ENCODE measurements around the gene WDR38. TPM values are rescaled to one million over a fixed set of nuclear protein-coding genes. Genes with fewer than 3 reads are reported as not detected.

WDR38 gene
- not detected for total RNA-seq

DNA sequence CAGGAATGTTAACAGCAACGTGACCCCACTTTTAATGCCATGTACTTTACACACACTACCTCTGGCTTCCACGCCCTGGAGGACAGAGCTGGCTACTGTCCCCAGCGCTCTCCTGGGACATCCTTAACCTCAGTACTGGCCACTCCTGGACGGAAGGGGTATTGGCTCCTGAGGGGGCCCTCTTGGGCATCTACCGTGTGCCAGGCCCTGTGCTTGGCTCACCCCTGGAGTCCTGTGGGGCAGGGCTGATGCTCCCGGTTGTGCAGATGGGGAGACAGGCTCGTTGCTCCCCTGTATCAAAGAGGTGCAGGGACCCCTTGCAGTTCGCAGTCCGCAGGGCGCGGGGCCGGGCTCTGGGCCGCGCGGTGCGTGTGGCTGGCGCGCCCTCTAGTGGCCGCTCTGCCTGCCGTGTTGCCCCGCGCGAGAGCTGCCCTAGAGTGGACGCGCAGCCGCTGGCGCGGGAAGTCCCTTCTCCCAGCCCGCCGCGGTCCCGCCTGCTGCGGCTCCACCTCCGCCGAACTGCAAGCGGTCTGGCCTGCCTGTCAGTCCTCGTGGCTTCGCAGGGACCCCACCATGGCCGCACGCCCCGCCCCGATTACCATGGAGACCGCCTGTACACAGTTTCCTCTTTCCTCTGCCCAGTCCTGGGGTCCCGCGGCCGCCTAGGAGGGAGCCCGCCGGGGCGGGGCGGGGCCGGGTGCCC, at the start of gene WDR38:
TSS of gene WDR38 (plus strand) at position 632 of the 703 bp plus-strand sequence. CDS start 72 bp downstream, outside the sequence.
- no peak for DNase-seq (ENCODE audit: low spot score)

DNA sequence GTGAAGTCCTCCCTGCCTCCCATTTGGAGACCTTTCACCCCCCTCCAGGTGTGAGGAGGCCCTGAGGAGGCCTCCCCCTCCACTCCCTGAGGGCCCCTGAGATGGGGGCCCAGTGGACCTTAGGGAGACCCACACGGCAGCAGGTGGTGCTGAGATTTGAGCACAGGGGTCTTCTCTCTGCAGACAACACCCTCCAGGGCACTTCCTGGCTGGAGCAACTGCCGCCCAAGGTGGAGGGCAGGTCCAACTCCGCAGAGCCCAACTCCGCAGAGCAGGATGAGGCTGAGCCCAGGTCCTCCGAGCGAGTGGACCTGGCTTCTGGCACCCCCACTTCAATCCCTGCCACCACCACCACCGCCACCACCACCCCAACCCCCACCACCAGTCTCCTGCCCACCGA, 49.3 kb upstream of the WDR38 start:
- no peak for DNase-seq (ENCODE audit: low spot score)

GRCh38 chr9:124805186-124805585, 48.1 kb upstream of the WDR38 start:
- DNase-seq (ENCODE audit: low spot score) = no peak

- no peak for DNase-seq (ENCODE audit: low spot score)
Measured at GRCh38 chr9:124808246-124808956, 44.9 kb upstream of the WDR38 start.

DNA sequence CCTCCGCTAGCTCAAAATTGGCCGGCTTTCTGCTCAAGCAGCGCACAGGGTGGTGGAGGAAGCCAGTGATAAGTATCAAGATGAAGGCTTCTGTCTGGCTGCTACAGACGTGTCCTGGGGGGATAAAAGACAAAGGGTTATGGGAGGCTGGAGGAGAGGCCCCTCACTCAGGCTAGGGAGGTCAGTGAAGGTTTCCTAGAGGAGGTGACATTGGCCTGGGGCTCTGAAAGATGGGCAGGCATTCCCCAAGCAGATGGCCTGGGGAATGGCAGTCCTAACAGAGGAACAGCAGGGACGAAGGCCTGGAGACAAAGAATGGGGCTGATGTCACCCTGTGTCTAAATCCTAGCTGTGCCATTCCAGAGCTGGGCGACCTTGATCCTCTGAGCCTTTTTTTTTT, 44.0 kb upstream of the WDR38 start:
- DNase-seq (ENCODE audit: low spot score) = no peak

- no peak for DNase-seq (ENCODE audit: low spot score)
Measured at GRCh38 chr9:124809741-124810500, 43.3 kb upstream of the WDR38 start.

- peak; percentile 66 for DNase-seq (ENCODE audit: low spot score)
Measured at GRCh38 chr9:124810663-124811355, 42.5 kb upstream of the WDR38 start.

DNA sequence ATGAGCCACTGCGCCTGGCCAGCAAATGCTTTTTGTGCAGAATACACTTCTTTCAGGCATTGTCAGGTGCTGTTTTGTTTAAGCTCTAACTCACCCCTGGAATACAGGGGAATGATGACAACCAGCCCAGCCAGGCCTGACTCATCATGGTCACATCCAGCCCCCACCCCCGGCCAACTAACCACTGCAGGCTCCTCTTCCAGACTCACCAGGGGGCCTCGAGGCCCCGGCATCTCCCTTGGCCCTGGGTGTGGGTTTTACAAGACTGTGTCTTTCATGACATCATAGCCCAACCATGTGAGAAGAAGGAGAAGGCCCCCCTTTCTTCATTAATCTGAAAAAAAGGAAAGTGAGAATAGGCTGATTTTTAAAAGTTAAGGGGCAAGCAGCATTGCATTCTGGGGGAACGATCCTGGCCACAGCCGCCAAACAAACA, 40.8 kb upstream of the WDR38 start:
- DNase-seq (ENCODE audit: low spot score) = no peak

DNA sequence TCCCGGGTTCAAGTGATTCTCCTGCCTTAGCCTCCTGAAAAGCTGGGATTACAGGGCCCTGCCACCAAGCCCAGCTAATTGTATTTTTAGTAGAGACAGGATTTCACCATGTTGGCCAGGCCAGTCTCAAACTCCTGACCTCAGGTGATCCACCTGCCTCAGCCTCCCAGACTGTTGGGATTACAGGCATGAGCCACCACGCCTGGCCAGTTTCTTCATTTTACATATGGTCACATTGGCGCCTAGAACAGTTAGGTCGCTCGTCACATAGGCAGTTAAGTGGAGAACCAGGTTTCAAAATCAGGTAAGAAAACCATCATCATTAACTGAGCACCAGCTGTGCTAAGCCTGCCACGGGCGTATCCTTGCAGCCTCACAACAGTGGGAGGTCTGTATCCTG, 40.2 kb upstream of the WDR38 start:
- no peak for DNase-seq (ENCODE audit: low spot score)

DNA sequence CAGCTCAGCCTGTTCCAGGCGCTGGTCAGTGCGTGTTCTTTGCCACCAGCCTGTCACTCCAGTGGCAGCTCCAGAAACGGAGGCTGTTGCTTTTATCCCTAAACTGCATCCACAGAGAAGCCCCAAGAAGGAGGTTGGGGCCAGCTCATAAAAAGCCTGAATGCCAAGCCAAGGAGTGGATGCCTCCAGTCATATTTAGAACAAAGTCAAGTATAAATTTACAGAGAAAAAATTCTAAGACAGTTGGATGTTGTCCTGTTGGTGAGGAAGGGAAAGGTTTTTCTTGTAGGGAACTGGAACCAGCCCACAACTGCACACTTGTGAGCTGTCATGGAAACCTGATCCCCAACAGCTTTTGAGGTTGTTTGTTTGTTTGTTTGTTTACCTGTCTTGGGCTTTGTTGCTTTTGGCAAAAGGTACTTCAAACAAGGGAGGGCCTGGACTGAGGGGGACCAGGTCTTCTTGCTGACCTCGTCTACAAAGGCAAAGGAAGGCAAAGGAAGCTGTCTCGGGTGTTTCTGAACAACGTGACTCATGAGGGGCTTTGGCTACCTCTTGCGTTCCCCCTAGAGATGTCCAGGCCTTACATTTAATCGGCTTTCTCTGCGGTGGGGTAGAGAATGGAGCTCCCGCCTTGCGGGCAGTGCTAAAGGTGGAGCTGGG, 39.6 kb upstream of the WDR38 start:
- no peak for DNase-seq (ENCODE audit: low spot score)

DNA sequence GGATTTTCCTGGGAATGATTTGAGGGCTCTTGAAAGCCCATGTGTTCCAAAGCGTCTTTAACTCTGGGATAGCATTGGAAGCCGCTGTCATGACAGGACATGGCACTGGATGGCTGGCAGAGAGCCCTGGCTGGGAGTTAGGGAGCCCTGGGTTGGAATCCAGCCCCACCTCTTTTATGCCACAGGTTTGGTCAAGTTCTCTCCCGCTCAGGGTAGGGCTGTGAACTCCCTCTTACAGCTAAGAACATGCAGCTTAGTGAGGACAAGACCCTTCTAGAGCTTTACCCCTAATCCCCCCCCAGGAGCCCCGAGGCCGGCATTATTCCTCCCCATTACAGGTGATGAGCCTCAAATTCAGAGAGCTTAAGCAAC, 39.1 kb upstream of the WDR38 start:
- no peak for DNase-seq (ENCODE audit: low spot score)

DNA sequence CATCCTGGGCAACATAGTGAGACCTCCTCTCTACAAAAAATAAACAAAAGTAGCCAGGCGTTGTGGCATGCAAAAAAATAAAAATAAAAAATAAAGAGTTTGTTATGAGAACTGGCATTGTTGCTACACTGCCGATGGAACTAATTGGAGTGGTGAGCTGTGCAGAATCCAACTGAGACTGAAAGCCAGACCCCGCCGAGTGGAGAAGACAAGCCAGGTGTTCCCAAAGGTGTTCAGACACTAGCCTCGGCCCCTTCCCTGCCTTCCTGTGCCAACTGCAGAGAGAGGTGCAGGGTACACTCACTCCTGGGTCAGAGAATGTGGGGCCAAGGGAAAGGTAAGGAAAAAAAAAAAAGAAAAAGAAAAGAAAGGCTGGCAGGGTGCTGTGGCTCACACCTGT, 37.7 kb upstream of the WDR38 start:
- no peak for DNase-seq (ENCODE audit: low spot score)

- DNase-seq (ENCODE audit: low spot score) = peak; percentile 70
Measured at GRCh38 chr9:124818431-124819281, 34.6 kb upstream of the WDR38 start.

DNA sequence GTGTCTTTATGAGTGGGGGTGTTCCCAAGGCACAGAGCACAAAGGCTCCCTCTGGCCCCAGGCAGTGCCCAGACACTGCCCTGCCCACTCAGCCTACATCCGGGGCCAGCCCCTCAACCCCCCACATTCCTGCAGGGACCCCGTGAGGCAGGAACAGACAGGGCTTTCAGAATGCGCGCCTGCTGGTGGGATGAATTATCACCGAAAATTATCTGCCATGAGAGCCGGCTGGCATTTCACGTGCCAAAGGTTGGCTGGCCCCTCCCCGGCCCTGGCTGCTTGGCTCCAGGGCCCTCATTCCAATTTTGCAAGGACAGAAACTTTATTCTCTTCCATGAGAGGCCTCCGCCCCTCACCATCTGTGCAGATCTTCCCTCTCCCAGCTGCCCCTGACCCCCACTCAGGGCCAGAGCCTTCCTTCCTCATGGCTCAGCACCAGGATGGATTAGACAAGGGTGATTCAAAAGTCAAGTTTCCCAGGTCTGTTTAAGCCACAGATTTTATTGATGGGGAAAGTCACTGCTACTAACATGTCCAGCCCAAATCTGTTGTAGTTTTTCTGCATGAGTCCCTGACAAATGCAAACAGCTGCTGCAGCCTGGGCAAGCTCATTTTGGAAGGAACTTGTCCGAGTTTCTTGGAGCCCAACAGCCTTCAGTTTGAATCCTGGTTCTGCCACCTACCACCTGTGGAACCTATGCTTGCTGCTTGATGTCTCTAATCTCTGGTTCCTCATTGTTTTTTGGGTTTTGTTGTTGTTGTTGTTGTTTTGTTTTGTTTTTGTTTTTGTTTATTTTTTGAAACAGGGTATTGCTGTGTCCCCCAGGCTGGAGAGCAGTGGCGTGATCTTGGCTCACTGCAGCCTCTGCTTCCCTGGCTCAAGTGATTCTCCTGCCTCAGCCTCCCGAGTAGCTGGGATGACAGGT, 32.3 kb upstream of the WDR38 start:
- no peak for DNase-seq (ENCODE audit: low spot score)

DNA sequence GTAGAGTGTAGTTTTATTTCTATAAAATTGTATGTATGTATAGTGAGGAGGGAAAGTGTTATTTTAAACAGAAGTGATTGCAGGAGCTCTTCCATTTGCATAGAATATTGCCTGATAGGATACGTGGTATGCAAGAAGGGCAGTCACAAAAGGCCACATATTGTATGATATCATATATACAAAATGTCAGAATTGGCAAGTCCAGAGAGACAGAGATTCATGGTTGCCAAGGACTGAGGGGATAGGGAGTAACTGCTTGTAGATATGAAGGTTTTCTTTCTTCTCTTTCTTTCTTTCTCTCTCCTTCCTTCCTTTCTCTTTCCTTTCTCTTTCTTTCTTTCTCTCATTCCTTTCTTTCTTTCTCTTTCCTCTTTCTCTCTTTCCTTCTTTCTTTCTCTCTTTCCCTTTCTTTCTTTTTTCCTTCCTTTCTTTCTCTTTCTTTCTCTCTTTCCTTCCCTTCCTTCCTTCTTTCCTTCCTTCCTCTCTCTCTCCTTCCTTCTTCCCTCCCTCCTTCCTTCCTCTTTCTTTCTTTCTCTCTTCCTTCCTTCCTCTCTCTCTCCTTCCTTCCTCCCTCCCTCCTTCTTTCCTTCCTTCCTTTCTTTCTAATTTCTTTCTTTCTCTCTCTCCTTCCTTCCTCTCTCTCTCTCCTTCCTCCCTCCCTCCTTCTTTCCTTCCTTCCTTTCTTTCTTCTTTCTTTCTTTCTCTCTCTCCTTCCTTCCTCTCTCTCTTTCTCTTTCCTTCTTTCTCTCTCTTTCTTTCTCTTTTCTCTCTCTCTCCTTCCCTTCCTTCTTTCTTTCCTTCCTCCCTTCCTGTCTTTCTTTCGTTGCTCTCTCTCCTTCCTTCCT, 24.5 kb upstream of the WDR38 start:
- no peak for DNase-seq (ENCODE audit: low spot score)

- DNase-seq (ENCODE audit: low spot score) = no peak
Measured at GRCh38 chr9:124829334-124829669, 24.0 kb upstream of the WDR38 start.

DNA sequence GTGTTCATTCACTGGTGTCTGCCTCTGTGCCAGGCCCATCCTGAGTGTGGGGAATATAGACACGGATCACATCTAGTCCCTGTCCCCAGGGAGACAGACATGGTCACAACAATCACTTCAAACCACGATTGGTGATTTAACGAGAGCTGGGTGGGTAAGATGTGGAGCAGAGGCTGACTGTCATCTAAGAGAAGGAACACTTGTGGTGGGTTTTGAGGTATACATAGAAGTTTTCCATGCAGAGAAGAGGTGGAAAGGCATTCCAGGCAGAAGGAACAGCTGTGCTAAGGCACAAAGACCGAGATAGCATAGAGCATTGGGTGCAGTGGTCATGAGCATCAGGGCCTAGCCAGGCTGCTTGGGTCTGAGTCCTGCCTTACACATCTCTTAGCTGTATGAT, 22.7 kb upstream of the WDR38 start:
- no peak for DNase-seq (ENCODE audit: low spot score)

DNA sequence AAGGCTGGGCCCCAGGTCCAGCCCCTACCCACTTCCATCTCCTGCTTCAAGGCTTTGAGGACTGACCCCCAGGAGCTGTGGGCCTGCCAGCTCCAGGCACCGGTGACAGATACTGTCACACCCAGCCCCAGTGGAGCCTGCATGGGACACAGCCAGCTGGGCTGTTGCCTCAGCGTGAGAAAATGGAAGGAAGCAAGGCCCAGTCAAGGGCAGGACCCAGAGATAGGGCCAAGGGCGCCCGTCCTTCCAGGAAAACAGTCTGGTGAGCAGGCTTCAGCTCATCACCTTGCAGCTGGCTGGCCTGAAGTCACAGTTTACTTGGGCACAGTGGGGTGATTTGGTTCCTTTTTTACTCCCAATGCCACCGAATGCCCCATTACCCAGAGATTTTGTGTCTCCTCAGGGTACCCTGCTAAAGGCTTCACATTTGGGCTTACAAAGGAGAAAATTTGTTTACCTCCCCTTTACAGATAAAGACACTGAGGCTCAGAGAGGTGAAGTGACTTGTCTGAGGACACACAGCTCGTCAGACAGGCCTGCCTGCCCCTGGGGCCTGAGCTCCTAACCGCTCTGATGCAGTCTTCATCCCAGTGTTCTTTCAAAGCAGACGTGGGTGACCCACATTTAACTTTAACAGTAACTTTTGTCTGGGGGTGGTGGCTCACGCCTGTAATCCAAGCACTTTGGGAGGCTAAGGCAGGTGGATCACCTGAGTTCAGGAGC, 21.5 kb upstream of the WDR38 start:
- DNase-seq (ENCODE audit: low spot score) = no peak

All from ureter (tissue), 1 donor.